Gastroesophageal sphincter (tissue), 3 donors: Measurements from ENCODE around the gene CLIP4.

Experiments
- CTCF ChIP-seq, 4 experiments: fragments of 200-600 bp in 2 of 4; fragments of 450-650 bp in 2 of 4; sonication (generic) in 1 of 4; IDR thresholded peaks; one replicate each; pipeline ENCODE4 v1.5.1; 2017 to 2019; ENCODE audit warnings: antibody characterized with exemption in 4 of 4, mild to moderate bottlenecking in 2 of 4, moderate library complexity in 2 of 4
- POLR2A ChIP-seq, 2 donors: fragments of 450-650 bp; IDR thresholded peaks; one replicate each; pipeline ENCODE4 v1.6.1; 2017; ENCODE audit warnings: antibody characterized with exemption in 2 of 2, mild to moderate bottlenecking in 2 of 2, moderate library complexity in 1 of 2
- POLR2AphosphoS5 ChIP-seq: sonication (generic); formaldehyde crosslinking; IDR thresholded peaks from one replicate; pipeline ENCODE4 v1.6.1; 2017; ENCODE audit warnings: antibody characterized with exemption

GRCh38 chr2:29104688-29105087, 10.5 kb upstream of the CLIP4 start:
- TF ChIP-seq CTCF (IDR thresholded peaks at IDR 0.05): no peak
- no peak for TF ChIP-seq POLR2AphosphoS5
- TF ChIP-seq POLR2A (IDR thresholded peaks at IDR 0.05): no peak
